GM19035 (cell line): ENCODE measurements around the gene ENDOU.

Source experiments
- ATAC-seq: cut with Tn5 transposase; IDR thresholded peaks from one replicate; pipeline ENCODE4 v1.9.1; 2021; ENCODE audit not compliant: unreplicated experiment

Gene ENDOU

DNA sequence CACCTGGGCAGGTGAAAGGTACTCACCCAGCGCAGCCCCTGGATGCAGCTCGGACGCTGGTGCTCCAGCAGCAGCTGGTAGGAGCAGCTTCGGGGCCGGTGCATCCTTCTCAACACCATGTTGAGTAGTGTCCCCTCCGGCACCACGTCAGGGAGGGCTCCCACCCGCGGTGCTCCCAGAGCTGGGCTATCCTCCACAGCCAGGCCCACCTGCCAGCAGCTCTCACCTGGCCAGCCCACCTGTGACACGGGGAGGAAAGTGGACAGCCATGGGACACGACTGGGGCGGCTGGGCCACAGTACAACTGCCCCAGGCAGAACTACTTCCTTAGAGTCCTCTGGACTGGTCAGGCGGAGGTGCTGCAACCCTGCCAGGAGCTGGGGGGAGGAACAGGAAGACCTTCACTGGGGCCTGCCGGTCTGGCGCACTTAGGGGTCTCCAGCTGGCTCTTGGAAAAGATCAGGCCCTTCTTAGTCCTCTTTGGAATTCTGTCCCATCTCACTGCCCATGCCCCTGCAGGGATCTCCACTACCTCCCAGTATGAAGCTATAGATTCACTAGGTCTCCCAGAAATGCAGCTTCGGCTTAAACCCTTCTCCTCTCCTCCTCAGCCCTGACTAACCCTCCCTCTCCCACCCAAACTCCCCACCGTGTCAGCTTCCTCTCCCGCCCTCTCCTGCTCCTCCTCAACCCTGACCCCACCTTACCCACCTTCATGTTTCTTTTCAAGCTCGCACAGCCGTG, 32.7 kb upstream of the ENDOU start:
- ATAC-seq, result no peak

- no peak for ATAC-seq
Measured at GRCh38 chr12:47757364-47757839, 32.1 kb upstream of the ENDOU start.

DNA sequence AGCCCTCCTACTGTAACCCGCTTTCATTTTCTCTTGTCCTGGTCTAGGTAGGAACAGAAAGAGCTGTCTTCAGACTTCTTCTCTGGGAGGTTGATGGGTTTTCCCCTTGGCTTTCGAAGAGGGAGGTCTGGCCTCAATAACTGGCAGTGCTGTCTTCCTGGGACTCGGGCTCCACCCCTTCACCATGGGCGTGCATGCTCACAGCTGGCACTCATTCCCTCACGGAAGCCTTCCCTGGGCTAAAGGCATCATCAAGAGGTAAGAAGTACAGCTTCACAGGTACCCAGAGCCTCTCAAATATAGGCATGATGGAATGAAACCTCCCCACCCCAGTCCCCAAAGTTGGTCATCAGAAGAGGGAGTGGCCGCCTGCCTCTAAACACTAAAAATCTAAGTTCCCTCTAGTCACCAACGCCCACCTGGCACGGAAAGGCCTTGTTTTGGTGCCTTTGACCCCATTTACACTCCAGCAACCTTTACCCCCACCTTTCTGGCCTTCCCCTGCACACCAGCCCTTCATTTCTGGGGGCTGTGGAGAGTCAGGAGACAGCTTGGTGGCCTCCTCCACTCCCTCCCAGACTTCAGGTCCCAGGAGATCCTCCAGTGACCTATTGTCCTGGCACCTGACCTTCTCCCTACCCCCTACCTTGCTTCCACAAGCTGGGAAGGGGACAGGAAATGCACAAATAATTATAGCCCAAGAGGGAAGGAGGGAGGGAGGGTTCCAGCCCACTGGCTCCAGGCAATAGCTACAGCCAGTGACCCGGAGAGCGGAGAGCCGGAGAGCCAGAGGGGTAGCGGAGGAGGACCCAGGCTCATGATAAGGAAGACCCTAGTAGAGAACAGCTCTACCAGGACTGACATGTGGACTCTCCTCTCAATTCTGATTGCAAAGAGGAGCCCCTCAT, 30.6 kb upstream of the ENDOU start:
- peak; percentile 71 for ATAC-seq

DNA sequence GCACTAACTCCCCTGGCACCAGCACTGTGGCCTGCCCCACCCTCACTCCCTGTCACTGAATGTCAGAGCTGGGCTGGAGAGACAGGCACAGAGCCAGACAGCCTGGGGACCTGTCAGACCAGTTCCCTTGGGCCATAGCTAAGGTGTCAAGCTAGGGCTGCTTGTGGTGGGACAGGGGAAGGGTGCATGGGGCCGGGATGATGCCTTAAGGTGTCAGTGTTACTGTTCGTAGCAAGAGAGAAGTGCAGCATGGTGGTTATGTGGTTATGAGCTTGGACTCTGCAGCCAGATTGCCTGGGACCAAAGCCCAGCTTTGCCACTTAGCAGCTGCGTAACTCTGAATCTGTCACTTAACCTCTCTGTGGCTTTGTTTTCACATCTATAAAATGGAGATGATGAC, 29.6 kb upstream of the ENDOU start:
- peak; percentile 13 for ATAC-seq

DNA sequence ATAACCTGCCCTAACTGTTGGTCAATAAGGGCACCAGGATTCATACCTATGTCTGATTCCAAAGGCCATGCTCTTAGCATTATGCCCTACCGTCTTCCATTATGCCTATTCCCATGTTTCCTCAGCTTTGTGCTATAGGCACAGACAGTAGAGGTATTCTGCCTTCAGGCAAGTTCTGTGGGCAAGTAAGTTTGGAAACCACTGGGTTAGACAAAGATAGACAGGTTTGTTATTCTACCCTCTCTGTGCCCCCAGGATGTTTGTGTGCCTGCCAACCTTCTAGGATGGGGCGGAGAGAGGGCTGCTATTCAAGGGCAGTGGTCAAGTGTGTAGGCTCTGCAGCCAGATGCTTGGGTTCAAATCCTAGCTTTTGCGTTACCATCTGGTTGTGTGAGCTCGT, 28.8 kb upstream of the ENDOU start:
- ATAC-seq, result no peak

DNA sequence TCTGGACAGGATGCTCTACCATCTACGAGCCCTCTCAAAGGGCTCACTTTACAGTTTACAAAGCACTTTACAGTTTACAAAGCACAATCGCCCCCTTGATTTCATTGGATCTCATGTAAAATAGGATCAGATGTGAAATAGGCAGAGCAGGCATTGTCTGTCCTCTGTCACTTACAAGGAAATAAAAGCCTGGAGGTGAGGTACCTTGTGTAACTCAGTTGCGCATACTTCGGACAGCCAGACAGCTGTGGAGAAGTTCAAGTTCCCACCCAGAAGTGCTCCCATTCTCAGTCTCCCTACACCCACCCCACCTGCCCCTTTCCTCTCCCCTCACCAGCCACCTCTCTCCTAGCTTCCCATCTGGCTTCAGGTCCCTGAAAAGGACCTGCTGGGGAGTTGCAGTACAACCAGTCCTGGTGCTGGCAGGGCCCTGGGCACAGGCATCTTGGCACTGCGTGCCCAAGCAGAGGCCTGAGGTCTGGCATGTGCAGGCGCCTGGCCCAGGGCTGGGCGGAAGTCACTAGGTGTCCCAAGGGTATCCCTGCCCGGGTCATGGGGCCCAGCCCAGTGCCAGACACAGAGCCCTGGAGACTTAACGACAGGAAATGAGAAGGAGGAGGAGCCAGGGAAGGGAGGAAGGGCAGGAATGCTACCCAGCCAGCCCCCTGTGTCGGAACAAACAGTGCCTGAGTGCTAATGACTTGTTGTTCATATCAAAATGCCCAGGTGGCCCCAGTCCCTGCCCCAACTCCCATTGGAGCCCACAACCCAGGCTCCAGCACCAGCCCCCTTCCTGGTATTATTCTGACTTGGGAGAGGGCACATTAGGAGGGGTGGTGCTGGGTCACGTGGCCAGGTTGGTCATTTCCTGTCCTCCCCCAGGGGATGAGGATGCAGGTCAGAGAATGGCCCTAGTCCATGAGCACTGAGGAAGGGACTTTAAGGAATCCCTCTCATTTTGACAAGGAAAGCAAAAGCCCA, 28.0 kb upstream of the ENDOU start:
- no peak for ATAC-seq

DNA sequence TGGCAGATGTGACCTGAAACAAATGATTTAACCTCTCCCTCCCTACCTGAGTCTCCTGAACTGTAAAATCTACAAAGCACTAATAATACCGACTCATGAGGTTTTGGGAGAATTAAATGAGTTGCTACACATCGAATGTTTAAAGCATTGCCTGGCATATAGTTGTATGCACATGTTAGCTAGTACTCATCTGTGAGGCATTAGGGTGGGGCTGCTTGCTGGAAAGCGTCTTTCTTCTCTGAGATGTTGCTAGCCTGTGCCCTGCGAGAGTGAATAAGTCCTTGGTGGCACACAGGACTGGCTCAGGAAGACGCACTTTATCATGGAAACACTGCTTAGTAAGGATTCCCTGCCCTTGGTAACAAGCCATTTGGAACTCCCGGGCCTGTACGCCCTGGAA, 27.3 kb upstream of the ENDOU start:
- ATAC-seq, result no peak

- no peak for ATAC-seq
Measured at GRCh38 chr12:47752121-47752520, 26.8 kb upstream of the ENDOU start.

GRCh38 chr12:47751561-47751960, 26.3 kb upstream of the ENDOU start:
- ATAC-seq, result no peak

DNA sequence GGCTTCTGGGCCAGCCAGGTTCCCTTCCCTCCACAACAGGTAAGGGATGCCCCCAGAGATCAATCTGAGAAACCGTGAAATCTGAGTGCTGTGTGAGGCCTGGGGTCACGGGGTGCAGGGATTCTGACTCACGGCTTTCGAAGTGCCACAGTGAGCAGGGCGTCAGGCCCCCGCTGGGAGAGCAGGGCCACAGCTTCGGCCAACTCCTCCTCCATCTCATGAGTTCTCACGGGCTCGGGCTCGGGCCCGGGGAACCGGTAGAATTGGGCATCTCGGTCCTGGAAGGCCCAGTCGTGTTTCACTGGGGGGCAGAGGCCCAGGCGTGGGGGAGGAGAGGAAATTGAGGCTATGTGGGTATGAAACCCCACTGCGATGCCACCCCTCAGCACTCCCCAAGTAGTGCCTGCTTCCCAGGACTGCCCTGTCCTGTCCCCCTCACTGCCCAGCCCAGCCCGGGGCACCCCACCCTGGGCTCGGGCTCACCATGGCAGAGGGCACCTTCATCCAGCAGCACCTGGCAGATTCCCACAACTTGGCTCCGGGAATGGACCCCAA, 25.7 kb upstream of the ENDOU start:
- no peak for ATAC-seq

DNA sequence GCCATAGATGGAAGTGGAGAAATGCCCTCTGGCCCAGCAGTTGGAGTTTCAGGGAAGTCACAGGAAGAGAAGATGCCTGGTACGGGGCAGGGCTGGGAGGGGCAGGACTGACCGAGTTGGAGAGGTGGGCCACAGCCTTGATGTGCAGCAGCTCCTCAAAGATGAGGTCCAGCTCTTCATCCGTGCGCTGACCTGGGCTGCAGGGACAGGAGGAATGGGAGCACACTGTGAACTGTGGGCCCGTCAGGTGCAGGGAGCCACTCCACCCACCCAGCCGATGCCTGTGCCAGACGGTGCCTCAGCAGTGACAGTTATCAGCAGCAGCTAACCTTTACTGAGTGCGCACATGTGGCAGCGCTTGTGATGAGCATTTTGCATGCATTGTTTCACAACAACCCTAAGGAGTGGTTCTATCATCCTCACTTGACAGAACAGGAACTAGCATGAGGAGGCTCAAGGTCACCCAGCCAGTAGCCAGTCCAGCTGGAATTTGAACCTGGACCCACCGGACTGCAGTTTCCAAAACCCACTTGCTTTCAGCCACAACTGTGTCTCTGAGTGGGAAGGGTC, 25.0 kb upstream of the ENDOU start:
- no peak for ATAC-seq

GRCh38 chr12:47748899-47749298, 23.6 kb upstream of the ENDOU start:
- no peak for ATAC-seq

- ATAC-seq, result no peak
Measured at GRCh38 chr12:47748507-47748828, 23.2 kb upstream of the ENDOU start.

DNA sequence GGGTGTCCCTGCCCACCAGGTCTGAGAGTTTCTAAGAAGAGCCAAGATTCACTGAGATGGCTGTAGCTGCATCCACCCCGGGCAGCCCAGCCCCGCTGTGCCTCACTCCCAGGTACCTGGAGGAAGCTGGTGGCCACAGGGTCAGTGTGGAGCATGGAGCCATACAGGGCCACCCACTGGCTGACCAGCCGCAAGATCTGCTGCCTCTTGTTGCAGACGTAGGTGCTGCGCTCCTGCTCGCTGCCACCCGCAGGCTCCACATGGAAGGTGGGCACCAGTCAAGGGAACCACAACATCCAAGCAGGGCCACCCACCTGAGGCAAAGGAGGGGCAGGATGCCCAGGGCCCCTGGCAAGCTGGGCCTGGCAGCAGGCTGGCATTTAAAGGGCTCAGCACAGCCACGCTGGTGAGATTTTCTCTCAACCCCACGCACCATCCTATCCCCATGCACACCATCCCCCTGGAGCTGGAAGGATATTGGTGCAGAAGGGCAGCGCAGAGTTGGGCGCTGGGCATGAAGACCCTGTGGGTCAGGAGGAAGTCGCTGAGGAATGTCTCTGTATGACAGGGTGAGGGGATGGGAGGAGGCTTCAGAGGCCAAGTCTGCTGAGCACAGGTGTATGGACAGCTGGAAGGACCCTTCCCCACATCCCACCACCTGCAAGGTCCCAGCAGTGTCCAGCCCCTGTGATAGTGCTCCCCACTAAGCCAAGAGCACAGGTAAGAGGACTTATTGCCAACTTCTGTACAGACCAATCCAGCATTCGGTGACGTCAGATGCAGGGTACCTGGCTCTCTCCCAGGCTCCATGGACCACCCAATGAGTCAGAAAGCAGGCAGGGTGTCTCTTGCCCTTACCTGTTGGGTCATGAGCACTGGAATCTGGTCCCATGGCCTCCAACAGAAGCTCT, 22.6 kb upstream of the ENDOU start:
- ATAC-seq, result no peak

DNA sequence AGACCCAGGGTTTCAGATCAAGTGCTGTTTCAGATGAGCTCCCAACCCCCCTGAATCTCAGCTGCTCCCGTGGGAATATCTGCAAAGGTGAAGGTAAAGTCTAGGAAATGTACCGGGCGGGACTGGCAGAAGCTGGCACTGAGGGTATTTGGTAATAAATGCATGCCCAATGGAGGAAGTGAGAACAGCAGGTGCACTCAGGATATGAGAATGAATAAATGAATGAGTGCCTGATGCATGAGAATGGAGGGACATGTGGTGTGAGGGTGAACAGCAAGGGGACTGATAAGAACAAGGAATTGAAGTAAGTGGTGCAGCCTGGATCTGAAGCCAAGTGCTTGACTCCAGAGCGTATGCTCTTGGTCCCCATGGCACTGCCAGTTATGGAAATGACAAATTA, 21.8 kb upstream of the ENDOU start:
- ATAC-seq, result no peak

GRCh38 chr12:47746523-47746922, 21.2 kb upstream of the ENDOU start:
- ATAC-seq, result no peak

GRCh38 chr12:47746073-47746472, 20.8 kb upstream of the ENDOU start:
- no peak for ATAC-seq

GRCh38 chr12:47745485-47746041, 20.3 kb upstream of the ENDOU start:
- no peak for ATAC-seq

GRCh38 chr12:47744778-47745436, 19.6 kb upstream of the ENDOU start:
- ATAC-seq, result no peak
